MM.1S (cell line): ENCODE data around the gene CCDC89.
"Not testable (repeated sequence)": the region's sequence is repeated elsewhere in the genome, so short reads cannot be mapped to it uniquely, and the experiment has no call there.

Experiments used
- DNase-seq: peaks from one replicate; pipeline ENCODE4 v3.0.0-alpha.2; 2015
- H2AFZ ChIP-seq: fragments of 300-600 bp; sonication (generic); 2 replicates; pipeline ENCODE4 v1.6.0; 2016; ENCODE audit warnings: antibody characterized with exemption, low read length
- H3F3A ChIP-seq: fragments of 300-600 bp; sonication (generic); 2 replicates; pipeline ENCODE4 v1.6.1; 2016; ENCODE audit warnings: mild to moderate bottlenecking, antibody characterized with exemption, low read length, moderate library complexity, mixed read lengths; ENCODE audit not compliant: insufficient read depth
- H3K27ac ChIP-seq: fragments of 300-600 bp; sonication (generic); 2 replicates; pipeline ENCODE4 v1.5.1; 2016; ENCODE audit warnings: mild to moderate bottlenecking, low read length
- H3K27me3 ChIP-seq: fragments of 300-600 bp; sonication (generic); replicated peaks from 2 replicates; pipeline ENCODE4 v1.6.0; 2016; ENCODE audit warnings: low read length; ENCODE audit not compliant: insufficient read depth
- H3K36me3 ChIP-seq: fragments of 300-600 bp; sonication (generic); replicated peaks from 2 replicates; pipeline ENCODE4 v1.6.1; 2016; ENCODE audit warnings: mild to moderate bottlenecking, low read length, mixed read lengths; ENCODE audit not compliant: insufficient read depth
- H3K4me1 ChIP-seq: fragments of 300-600 bp; sonication (generic); 2 replicates; pipeline ENCODE4 v1.6.1; 2016; ENCODE audit warnings: low read length, mixed read lengths
- H3K4me2 ChIP-seq: fragments of 300-600 bp; sonication (generic); 2 replicates; pipeline ENCODE4 v1.6.0; 2016; ENCODE audit warnings: low read depth, low read length
- H3K4me3 ChIP-seq: fragments of 300-600 bp; sonication (generic); 2 replicates; pipeline ENCODE4 v1.5.1; 2016; ENCODE audit warnings: low read length, mixed read lengths
- H3K79me2 ChIP-seq: fragments of 300-600 bp; sonication (generic); 2 replicates; pipeline ENCODE4 v1.6.1; 2016; ENCODE audit warnings: mixed run types, low read length, mixed read lengths
- H3K9ac ChIP-seq: fragments of 300-600 bp; sonication (generic); 2 replicates; pipeline ENCODE4 v1.6.1; 2016; ENCODE audit warnings: low read length, mixed read lengths
- H3K9me2 ChIP-seq: fragments of 300-600 bp; sonication (generic); replicated peaks from 2 replicates; pipeline ENCODE4 v1.6.1; 2016; ENCODE audit warnings: mild to moderate bottlenecking, low read length, mixed read lengths; ENCODE audit not compliant: insufficient read depth
- H3K9me3 ChIP-seq: fragments of 300-600 bp; sonication (generic); replicated peaks from 2 replicates; pipeline ENCODE4 v1.6.1; 2016; ENCODE audit warnings: mild to moderate bottlenecking, low read length, mixed read lengths; ENCODE audit not compliant: insufficient read depth
- H4K20me1 ChIP-seq: fragments of 300-600 bp; sonication (generic); 2 replicates; pipeline ENCODE4 v1.6.1; 2016; ENCODE audit warnings: mild to moderate bottlenecking, low read length, moderate library complexity, mixed read lengths; ENCODE audit not compliant: insufficient read depth
- CTCF ChIP-seq: fragments of 300-600 bp; sonication (generic); IDR thresholded peaks from 2 replicates; pipeline ENCODE4 v1.5.1; 2016; ENCODE audit warnings: antibody characterized with exemption, low read length, mixed read lengths
- EZH2 ChIP-seq: fragments of 300-600 bp; sonication (generic); optimal IDR thresholded peaks from 2 replicates; pipeline ENCODE3; 2017; ENCODE audit warnings: low read depth, mild to moderate bottlenecking, antibody characterized with exemption, low read length, mixed read lengths
- EZH2phosphoT487 ChIP-seq: fragments of 300-600 bp; sonication (generic); IDR thresholded peaks from 2 replicates; pipeline ENCODE4 v1.6.1; 2018; ENCODE audit warnings: antibody characterized with exemption, low read length

Gene CCDC89

GRCh38 chr11:85672105-85672902 is 13.7 kb downstream of the CCDC89 start:
- H3K9me2 ChIP-seq, result no peaks in the 10 kb centered on the region
- no peaks in the 10 kb centered on the region for H3K36me3 ChIP-seq
- no peaks in the 10 kb centered on the region for H3K27me3 ChIP-seq
- H3K27ac ChIP-seq, result no peak overlapping the region
- no peak overlapping the region for H3K9ac ChIP-seq
- H2AFZ ChIP-seq, result no peak overlapping the region
- H4K20me1 ChIP-seq, result no peaks in the 10 kb centered on the region
- H3F3A ChIP-seq, result no peaks in the 10 kb centered on the region
- no peak for DNase-seq
- TF ChIP-seq EZH2phosphoT487 (no peak), EZH2 (no peak), CTCF (no peak)
- no peak overlapping the region for H3K4me2 ChIP-seq
- no peak overlapping the region for H3K4me3 ChIP-seq
- no peaks in the 10 kb centered on the region for H3K9me3 ChIP-seq
- no peaks in the 10 kb centered on the region for H3K4me1 ChIP-seq
- H3K79me2 ChIP-seq, result no peaks in the 10 kb centered on the region

- H3K79me2 ChIP-seq, H3K4me3 ChIP-seq, H4K20me1 ChIP-seq, H3K4me1 ChIP-seq, H3K9me3 ChIP-seq, H3K9ac ChIP-seq, H3K4me2 ChIP-seq, H3K27ac ChIP-seq, H3K27me3 ChIP-seq, H2AFZ ChIP-seq, H3F3A ChIP-seq, H3K36me3 ChIP-seq, H3K9me2 ChIP-seq, DNase-seq: not testable (repeated sequence)
These were observed 14.9 kb downstream of the CCDC89 start for GRCh38 chr11:85670949-85671663.

GRCh38 chr11:85668157-85668556 is 17.8 kb downstream of the CCDC89 start:
- Histone ChIP-seq H3K4me1 (no peaks in the 10 kb centered on the region), H3K27ac (no peak overlapping the region), H3K9ac (no peak overlapping the region), H3K36me3 (no peaks in the 10 kb centered on the region), H2AFZ (no peak overlapping the region), H3K9me2 (no peaks in the 10 kb centered on the region), H3F3A (peaks cover 11% of the 10 kb centered on the region; the same call in 1 of the 2 replicates), H3K4me3 (no peak overlapping the region), H3K4me2 (no peak overlapping the region), H4K20me1 (peaks cover 3% of the 10 kb centered on the region), H3K79me2 (peaks cover 18% of the 10 kb centered on the region), H3K27me3 (no peaks in the 10 kb centered on the region), H3K9me3 (no peaks in the 10 kb centered on the region)
- no peak for DNase-seq
- TF ChIP-seq EZH2phosphoT487 (no peak), EZH2 (no peak), CTCF (no peak)

- Histone ChIP-seq H4K20me1 (peaks cover 16% of the 10 kb centered on the region), H3K27me3 (no peaks in the 10 kb centered on the region), H3K79me2 (peaks cover 31% of the 10 kb centered on the region), H3K27ac (no peak overlapping the region), H3K9ac (no peak overlapping the region), H3K9me2 (no peaks in the 10 kb centered on the region), H2AFZ (no peak overlapping the region), H3K9me3 (no peaks in the 10 kb centered on the region), H3K4me1 (no peaks in the 10 kb centered on the region), H3F3A (peaks cover 11% of the 10 kb centered on the region; the same call in 1 of the 2 replicates), H3K4me3 (no peak overlapping the region), H3K4me2 (no peak overlapping the region), H3K36me3 (no peaks in the 10 kb centered on the region; the same call in 1 of the 2 replicates)
- no peak for TF ChIP-seq EZH2phosphoT487
- no peak for TF ChIP-seq EZH2
- no peak for TF ChIP-seq CTCF
- DNase-seq, result no peak
These were observed 19.3 kb downstream of the CCDC89 start for GRCh38 chr11:85666687-85667086.
